ENCODE results near the gene PSMB2.

DNA sequence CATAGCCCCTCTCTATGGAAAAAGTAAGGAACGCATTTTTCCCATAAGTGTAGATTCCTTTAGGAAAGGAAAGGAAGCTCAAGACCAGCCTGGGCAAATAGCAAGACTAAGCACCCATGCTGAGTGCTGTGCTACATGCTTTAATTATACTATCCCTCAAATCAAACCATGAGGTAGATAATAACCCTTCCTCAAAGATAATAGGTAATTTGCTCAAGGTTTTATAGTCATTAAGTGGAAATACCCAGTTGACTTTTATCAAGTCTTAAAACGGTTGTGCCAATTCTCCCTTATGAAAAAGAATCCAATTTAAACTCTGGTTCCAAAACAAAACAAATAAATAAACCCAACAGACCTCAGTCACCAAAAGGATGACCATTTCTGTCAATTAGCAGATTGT lies 87.5 kb downstream of the PSMB2 start:
- TF ChIP-seq, protein P1, sequence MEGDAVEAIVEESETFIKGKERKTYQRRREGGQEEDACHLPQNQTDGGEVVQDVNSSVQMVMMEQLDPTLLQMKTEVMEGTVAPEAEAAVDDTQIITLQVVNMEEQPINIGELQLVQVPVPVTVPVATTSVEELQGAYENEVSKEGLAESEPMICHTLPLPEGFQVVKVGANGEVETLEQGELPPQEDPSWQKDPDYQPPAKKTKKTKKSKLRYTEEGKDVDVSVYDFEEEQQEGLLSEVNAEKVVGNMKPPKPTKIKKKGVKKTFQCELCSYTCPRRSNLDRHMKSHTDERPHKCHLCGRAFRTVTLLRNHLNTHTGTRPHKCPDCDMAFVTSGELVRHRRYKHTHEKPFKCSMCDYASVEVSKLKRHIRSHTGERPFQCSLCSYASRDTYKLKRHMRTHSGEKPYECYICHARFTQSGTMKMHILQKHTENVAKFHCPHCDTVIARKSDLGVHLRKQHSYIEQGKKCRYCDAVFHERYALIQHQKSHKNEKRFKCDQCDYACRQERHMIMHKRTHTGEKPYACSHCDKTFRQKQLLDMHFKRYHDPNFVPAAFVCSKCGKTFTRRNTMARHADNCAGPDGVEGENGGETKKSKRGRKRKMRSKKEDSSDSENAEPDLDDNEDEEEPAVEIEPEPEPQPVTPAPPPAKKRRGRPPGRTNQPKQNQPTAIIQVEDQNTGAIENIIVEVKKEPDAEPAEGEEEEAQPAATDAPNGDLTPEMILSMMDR (IDR thresholded peaks at IDR 0.05; ENCODE audit: insufficient read depth, low read length, poor library complexity, severe bottlenecking) = no peak
- no peak for TF ChIP-seq EZH2phosphoT487 (conservative IDR thresholded peaks at IDR 0.05; ENCODE audit: low read length)
